NB4 (cell line): ENCODE results near the gene KCTD5.

Experiments used
- DNase-seq: peaks from one replicate; pipeline ENCODE4 v3.0.0; 2010; ENCODE audit warnings: low read depth
- H3K4me3 ChIP-seq: one replicate; pipeline ENCODE4 v1.5.1; 2011; ENCODE audit warnings: mild to moderate bottlenecking, low read depth, low read length, moderate library complexity
- CTCF ChIP-seq: IDR thresholded peaks from one replicate; pipeline ENCODE4 v1.5.1; 2012; ENCODE audit warnings: low read depth, low read length
- MAX ChIP-seq: IDR thresholded peaks from 2 replicates; pipeline ENCODE4 v1.6.1; 2011; ENCODE audit warnings: low read depth, low read length
- MYC ChIP-seq: IDR thresholded peaks from 2 replicates; pipeline ENCODE4 v1.6.1; 2011; ENCODE audit warnings: low read depth, low read length
- POLR2A ChIP-seq: IDR thresholded peaks from 2 replicates; pipeline ENCODE4 v1.6.1; 2011; ENCODE audit warnings: mild to moderate bottlenecking; ENCODE audit not compliant: insufficient read length; ENCODE audit errors: extremely low read depth

KCTD5 gene

GRCh38 chr16:2724088-2724676, 41.9 kb downstream of the KCTD5 start:
- TF ChIP-seq MAX (no peak), POLR2A (no peak), CTCF (no peak), MYC (no peak)
- no peak overlapping the region for H3K4me3 ChIP-seq
- DNase-seq: no peak

- TF ChIP-seq POLR2A (no peak), MAX (no peak), CTCF (no peak), MYC (no peak)
- DNase-seq: no peak
- H3K4me3 ChIP-seq: no peak overlapping the region
These were observed 42.6 kb downstream of the KCTD5 start for GRCh38 chr16:2724816-2725348.

- no peak overlapping the region for H3K4me3 ChIP-seq
- no peak for DNase-seq
- TF ChIP-seq CTCF (no peak), MAX (no peak), POLR2A (no peak), MYC (no peak)
These were observed 44.6 kb downstream of the KCTD5 start for GRCh38 chr16:2726923-2727322.

- no peak for TF ChIP-seq MYC
- TF ChIP-seq POLR2A: no peak
- no peak for TF ChIP-seq CTCF
- no peak for TF ChIP-seq MAX
- H3K4me3 ChIP-seq: no peak overlapping the region
- DNase-seq: no peak
These were observed 45.7 kb downstream of the KCTD5 start for GRCh38 chr16:2728034-2728433.

- no peak overlapping the region for H3K4me3 ChIP-seq
- no peak for DNase-seq
- TF ChIP-seq CTCF: no peak
- no peak for TF ChIP-seq MAX
- no peak for TF ChIP-seq POLR2A
- TF ChIP-seq MYC: no peak
These were observed 52.7 kb downstream of the KCTD5 start for GRCh38 chr16:2734844-2735515.
